GM12878 (cell line): ENCODE data around the gene SLC24A3. TPM values are rescaled to one million over a fixed set of nuclear protein-coding genes. Genes with fewer than 3 reads are reported as not detected.

ENCODE experiments used
- CHD4 ChIP-seq: fragments of 200-600 bp; sonication (generic); IDR thresholded peaks from 2 replicates; pipeline ENCODE4 v1.6.1; 2016; ENCODE audit warnings: mild to moderate bottlenecking
- MEF2A ChIP-seq: IDR thresholded peaks from 2 replicates; pipeline ENCODE4 v1.6.1; 2011; ENCODE audit warnings: low read depth, mild to moderate bottlenecking, low read length, moderate library complexity; ENCODE audit not compliant: insufficient read depth
- MXI1 ChIP-seq: fragments of 150-350 bp; IDR thresholded peaks from 2 replicates; pipeline ENCODE4 v1.6.1; 2011; ENCODE audit warnings: low read depth, mild to moderate bottlenecking, inconsistent platforms, low read length, improper control_type of control experiment
- NRF1 ChIP-seq: conservative IDR thresholded peaks from 2 replicates; pipeline ENCODE4 v1.6.1; 2011; ENCODE audit warnings: mild to moderate bottlenecking, low read depth, low read length, improper control_type of control experiment
- TAF1 ChIP-seq: IDR thresholded peaks from 2 replicates; pipeline ENCODE4 v1.6.1; 2011; ENCODE audit warnings: mild to moderate bottlenecking, low read depth, low read length, borderline replicate concordance
- ZBTB40 ChIP-seq: fragments of 450-650 bp; IDR thresholded peaks from 2 replicates; pipeline ENCODE4 v1.6.1; 2016; ENCODE audit warnings: mild to moderate bottlenecking, moderate library complexity, borderline replicate concordance
- ZNF592 ChIP-seq: fragments of 450-650 bp; IDR thresholded peaks from 2 replicates; pipeline ENCODE4 v1.6.1; 2017; ENCODE audit warnings: mild to moderate bottlenecking, moderate library complexity
- polyA plus RNA-seq, 11 experiments: library from polyadenylated mRNA; depleted of rRNA in 4 of 11; unstranded in 6 of 11; stranded (reverse) in 5 of 11; fragments of >200 nt; fragmentation: Nextera tagmentation in 4 of 11; fragmentation: Illumina TruSeq in 1 of 11; extraction: Ambion mirVana in 4 of 11; extraction: Trizol in 1 of 11; gene quantifications; 1 replicate in 1 of 11; 2 replicates in 10 of 11; pipeline versions ENCODE4 v1.2.1 to v1.2.3, GENCODE V29; 2011 to 2016; ENCODE audit warnings: inconsistent platforms in 2 of 11, missing spikeins in 2 of 11, low read depth in 1 of 11
- total RNA-seq, 4 experiments: library from RNA; depleted of rRNA in 3 of 4; stranded (reverse); fragments of >200 nt in 3 of 4; fragmentation: Illumina TruSeq in 1 of 4; extraction: Trizol in 1 of 4; gene quantifications; 2 replicates each; pipeline versions ENCODE4 v1.2.1 to v1.2.3, GENCODE V29; 2013 to 2021

The SLC24A3 gene
- total and polyA plus RNA-seq, 10 of the 15 experiments (the other 5 are each of a cell fraction or from before 2014, with no cell fraction given) = 0.04 TPM; not detected in 9

- TF ChIP-seq ZNF592 (no peak), TAF1 (no peak), ZBTB40 (no peak), MXI1 (no peak), NRF1 (no peak), MEF2A (no peak), CHD4 (no peak)
Observed at GRCh38 chr20:19758133-19758500, 545.7 kb downstream of the SLC24A3 start, which contains the start of gene RIN2 (continued).
